Measurements from ENCODE around the gene MED19.
"Not testable (repeated sequence)": the region's sequence is repeated elsewhere in the genome, so short reads cannot be mapped to it uniquely, and the experiment has no call there.

The MED19 gene, protein sequence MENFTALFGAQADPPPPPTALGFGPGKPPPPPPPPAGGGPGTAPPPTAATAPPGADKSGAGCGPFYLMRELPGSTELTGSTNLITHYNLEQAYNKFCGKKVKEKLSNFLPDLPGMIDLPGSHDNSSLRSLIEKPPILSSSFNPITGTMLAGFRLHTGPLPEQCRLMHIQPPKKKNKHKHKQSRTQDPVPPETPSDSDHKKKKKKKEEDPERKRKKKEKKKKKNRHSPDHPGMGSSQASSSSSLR

GRCh38 chr11:57711414-57712255 lies at the start of gene MED19:
TSS of gene MED19 (minus strand) at chr11:57712215. CDS start at chr11:57712179, 36 bp downstream.
- peak; percentile 92 to 93 for DNase-seq

DNA sequence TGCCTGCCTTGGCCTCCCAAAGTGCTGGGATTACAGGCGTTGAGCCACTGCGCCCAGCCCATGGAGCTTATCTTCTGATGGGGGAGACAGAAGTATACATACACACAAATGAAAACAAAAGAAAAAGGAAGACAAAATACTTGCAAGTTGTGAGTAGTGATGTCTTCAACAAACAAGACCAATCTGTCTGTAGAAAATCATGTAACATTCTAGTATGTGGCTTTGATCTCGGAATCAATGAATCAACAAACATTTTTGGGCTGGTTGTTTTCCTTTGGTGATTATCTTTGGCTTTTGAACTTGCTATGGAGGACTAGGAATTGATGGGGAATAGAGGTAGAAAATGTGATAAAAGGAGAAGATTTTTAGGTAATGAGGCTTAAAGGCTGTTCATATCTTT lies 46.2 kb upstream of the MED19 start:
- no peak for DNase-seq

DNA sequence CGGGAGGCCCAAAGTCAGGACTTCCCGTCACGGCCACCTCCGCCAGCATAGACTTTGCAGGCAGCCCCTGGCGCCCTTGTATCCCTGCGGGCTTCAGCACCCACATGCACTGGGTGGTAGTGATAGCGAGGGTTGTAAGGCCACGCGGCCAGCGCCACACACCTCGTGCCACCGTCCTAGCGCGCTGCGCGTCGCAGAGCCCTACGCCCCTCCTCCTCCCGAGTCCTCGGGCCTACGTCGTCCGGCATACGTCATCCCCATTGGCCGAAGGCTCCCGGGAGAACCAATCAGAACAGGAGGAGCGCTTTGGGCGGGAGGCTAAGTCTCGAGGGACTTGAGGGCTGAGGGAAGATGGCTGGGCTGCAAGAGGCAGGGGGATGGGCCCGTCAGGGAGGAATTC lies 40.9 kb upstream of the MED19 start:
- DNase-seq = no peak

DNA sequence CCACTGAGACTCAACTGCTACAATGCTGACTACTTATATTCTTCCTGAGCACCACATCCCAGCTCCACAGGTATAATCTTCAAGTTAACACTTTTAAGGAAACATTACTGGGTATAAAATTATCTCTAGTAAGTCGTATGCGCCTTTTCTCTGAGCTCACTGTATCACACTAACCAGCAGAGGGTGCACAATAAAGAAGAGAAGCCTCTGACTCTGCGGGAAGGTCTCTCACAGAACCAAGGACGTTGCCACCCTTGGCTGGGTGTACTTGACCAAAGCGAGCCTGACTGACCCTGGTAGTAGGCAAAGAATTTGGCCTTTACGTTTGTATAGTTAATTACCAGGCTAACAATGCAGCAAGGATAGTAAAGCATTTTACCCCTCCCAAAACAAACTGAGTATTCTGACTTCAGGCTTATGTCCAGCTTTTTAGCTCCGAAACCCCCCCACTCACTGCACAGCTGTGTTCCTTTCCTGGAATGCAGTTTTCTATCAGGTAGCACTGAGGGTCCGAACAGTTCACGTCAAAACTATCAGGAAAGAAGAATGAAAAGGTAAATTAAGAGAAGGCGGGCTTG lies 39.8 kb upstream of the MED19 start, which contains the start of gene BTBD18:
Gene BTBD18 (minus strand): TSS at position 144 of the 578 bp plus-strand sequence. CDS start 631 bp downstream, outside the sequence.
- DNase-seq = peak in 1 of 2 experiments; percentile 5

DNA sequence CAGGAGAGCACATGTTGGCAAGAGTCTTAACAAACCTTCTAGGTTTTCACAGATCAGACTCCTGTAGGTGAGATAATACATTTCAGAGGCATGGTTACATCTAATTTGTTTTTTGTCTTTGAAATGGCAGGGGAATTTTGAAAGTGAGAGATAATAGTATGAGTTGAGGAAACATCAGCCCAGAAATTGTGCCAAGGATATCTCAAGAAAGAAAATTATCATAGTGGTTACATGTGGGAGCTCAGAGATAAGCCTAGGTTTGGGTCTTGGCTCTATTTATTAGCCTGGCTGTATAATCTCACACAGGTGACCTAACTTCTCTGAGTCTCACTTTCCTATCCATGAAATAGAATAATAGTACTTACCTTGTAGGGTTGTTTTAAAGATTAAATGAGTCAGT lies 39.2 kb upstream of the MED19 start:
- no peak for DNase-seq

DNA sequence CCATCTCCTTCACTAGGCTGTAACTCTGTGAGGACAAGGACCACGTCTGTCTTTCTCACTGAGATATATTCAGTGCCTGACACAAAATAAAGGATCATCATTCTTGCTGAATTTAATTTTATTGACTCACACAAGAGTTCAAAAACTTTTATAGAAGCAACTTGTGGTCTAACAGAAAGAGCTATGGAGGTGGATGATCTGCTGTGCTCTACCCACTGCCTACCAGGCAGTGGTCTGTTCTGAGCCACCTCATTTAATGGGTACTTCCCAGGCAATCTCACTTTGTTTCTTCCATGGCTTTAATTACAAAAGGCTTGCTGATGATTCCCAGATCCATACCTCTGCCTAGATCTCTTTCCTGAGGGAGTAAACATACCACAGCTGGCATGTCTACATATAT lies 34.9 kb upstream of the MED19 start:
- no peak for DNase-seq

GRCh38 chr11:57745206-57745605 lies 33.2 kb upstream of the MED19 start:
- DNase-seq = no peak

DNA sequence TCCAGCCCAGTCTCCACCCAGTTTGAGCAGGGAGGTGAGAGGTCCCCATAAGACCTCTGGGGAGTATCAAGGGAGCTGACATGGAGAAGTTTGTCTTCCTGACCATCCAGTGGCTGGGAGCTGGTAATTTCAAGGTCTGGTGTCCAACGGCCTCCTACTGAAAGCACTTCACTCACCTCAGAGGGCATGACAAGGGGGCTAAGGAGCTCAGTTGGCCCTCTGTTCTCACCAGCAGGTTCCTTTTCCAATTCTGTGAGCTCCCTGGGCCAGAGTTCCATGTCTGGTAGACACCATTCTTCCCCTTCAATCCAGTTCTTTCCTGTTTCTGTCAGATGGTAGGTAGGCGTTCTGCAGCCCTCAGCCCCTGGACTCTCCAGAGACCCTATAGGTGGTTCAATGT lies 32.3 kb upstream of the MED19 start:
- DNase-seq = no peak

DNA sequence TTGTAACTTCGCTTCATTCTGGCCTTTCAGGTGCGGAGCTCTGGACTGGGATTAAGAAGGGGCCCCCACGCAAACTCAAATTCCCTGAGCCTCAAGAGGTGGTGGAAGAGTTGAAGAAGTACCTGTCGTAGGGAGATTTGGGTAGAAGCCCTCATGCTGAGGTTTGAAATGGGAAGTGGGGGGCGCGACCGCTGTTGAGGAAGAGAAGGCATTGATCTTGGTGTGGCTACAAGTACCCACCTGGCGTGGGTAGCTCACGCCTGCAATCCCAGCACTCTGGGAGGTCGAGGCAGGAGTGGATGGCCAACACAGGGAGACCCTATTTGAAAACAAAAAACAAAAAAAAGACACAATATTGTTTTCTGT lies 30.1 kb upstream of the MED19 start:
- no peak for DNase-seq

GRCh38 chr11:57741132-57742086 lies 29.4 kb upstream of the MED19 start, which contains the start of gene SELENOH:
TSS of gene SELENOH (plus strand) at chr11:57741491. CDS start at chr11:57741596, 105 bp downstream.
- peak; percentile 95 to 98 for DNase-seq

DNA sequence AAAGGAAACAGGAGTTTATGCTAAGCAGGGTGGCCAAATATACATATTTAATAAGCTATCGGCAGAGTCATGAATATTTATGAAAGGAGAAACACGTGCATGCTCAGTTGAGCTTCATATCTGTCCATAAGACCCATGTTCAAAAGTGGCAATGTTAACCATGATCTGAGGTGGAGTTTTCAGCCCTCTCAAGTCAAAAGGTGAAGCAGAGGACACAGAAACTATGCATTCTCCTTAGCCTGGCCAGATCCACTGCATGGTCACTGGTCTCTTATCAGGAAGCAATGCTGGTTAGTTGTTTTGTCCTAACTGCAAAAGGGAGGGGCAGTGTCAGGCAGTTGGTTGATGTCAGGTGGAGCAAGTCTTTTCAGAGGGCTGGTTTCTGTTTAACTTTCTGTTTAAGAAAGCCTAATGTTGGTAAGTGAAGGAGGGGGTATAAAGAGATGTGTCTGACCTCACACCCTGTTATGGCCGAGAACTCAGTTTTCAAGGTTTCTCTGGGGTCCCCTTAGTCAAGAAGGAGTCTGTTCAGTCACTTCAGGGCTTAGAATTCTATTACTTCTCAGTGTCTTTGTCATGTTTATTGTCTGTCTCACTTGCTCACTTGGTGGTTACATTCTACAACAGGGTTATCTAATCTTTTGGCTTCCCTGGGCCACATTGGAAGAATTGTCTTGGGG lies 23.7 kb upstream of the MED19 start:
- no peak for DNase-seq

DNA sequence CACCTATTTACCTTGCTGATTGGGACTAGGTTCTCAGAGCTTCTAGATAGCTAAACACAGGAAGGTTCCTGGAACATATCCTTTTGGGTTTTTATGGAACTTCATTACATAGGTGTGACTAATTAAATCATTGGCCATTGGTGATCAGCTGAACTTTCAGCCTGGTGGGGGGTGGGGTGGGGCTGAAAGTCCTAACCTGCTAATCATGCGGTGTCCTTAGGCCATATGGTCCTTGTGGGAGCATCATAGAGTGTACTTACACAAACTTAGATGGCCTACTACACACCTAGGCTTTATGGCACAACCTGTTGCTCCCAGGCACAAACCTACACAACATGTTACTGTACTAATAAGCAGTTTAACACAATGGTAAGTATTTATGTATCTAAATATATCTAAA lies 20.6 kb upstream of the MED19 start:
- no peak for DNase-seq

DNA sequence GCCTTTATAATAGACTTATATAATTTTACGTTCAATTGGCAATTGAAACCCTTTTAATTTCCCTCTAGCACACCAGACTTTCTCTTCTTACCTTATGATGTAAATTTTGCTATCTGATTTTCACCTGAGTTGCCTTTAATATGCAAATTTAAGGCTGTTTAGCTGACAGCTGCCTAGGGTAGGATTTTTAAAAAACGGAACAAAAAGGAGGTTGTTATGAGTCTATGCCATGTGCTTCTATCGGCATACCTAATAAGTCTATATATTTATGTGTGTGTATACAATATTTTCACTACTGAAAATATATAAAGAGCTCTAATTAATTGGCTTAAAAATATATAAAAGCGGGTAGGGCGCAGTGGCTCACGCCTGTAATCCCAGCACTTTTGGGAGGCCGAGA lies 17.5 kb upstream of the MED19 start:
- no peak for DNase-seq

DNA sequence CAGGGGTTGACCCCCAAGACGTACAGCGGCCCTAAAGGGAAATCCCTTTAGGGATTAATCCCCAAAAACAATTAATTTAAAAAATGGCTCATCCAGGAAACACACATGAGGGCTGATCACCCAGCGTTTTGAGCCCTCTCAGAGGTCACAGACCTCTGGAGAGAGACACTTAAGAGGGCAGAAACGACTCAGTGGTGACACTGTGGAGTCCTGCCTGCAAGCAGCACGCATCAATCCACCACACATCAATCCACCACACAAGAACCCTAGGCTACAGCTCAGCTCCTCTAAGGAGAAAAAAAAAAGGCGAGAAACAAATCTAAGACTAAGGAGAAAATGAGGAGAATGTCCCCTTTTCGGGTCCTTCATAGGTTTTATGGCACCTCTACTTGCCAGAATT lies 16.8 kb upstream of the MED19 start:
- DNase-seq = no peak

GRCh38 chr11:57727185-57727584 lies 15.2 kb upstream of the MED19 start:
- DNase-seq = no peak

DNA sequence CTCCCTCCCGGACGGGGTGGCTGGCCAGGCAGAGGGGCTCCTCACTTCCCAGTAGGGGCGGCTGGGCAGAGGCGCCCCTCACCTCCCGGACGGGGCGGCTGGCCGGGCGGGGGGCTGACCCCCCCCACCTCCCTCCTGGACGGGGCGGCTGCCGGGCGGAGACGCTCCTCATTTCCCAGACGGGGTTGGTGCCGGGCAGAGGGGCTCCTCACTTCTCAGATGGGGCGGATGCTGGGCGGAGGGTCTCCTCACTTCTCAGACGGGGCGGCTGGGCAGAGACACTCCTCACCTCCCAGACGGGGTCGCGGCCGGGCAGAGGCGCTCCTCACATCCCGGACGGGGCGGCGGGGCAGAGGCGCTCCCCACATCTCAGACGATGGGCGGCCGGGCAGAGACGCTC lies 4.7 kb upstream of the MED19 start:
- not testable (repeated sequence) for DNase-seq

DNA sequence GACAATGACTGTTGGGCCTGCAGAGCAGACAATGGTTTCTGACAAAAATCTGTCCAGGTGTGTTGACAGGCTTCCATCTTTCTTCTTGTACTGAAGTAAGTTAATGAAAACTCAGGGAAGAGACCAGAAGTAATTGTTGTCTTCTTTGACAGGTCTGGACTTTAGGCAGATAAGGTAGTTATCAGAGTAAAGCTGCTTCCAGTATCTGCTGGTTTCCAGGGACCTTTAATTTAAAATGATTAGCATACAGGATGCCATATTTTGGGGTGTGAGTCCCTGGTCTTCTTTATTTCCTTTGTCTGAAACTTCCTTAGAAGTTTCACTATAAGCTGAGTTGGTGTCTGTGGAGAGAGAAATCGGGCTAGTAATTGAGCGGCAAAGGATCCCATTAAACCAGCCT lies 1.8 kb upstream of the MED19 start:
- DNase-seq = no peak

GRCh38 chr11:57712256-57713150 lies 488 bp upstream of the MED19 start, which contains the start of gene TMX2:
TSS of gene TMX2 (plus strand) at chr11:57712593. CDS start at chr11:57712619, 26 bp downstream.
- DNase-seq = peak; percentile 98 to 99

DNA sequence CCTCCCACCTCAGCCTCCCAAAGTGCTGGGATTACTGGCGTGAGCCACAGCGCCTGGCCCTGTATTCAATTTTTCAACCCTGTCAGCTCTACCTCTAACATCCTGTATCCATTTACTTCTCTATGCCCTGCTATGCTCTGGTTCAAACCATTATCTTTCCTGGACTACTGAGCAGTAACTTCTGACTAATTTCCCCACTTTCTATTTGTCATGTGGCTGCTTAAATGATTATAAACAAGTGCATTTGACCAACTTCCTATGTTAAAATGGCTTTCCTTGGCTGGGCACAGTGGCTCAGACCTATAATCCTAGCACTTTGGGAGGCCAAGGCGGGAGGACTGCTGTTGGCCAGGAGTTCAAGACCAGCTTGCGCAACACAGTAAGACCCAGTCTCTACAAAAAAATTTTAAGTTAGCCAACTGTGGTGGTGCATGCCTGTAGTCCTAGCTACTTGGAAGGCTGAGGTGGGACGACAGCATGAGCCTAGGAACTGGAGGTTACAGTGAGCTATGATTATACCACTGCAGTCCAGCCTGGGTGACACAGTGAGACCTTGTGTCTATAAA lies 2.1 kb downstream of the MED19 start:
- DNase-seq = no peak

DNA sequence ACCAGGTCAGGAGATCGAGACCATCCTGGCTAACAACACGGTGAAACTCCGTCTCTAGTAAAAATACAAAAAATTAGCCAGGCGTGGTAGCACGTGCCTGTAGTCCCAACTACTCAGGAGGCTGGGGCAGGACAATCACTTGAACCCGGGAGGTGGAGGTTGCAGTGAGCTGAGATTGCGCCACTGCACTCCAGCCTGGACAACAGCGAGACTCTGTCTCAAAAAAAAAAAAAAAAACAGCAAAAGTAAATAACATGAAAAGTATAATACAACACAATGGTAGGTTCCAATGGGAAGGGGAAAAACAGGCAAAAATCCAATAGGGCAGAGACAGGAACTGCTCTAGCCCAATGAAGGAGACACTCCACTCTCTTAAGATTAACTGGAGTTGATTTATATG lies 6.6 kb downstream of the MED19 start:
- DNase-seq = not testable (repeated sequence)
